GM15510 (cell line): ENCODE data around the gene DRD4.

Experiments
- POLR2A ChIP-seq: IDR thresholded peaks from 3 replicates; pipeline ENCODE4 v1.6.1; 2011; ENCODE audit warnings: borderline replicate concordance; ENCODE audit not compliant: insufficient read length; ENCODE audit errors: extremely low read depth

Gene DRD4

GRCh38 chr11:660681-661444 is 23.8 kb downstream of the DRD4 start:
- TF ChIP-seq POLR2A = no peak

GRCh38 chr11:662689-663274 is 25.7 kb downstream of the DRD4 start:
- TF ChIP-seq POLR2A = no peak

GRCh38 chr11:665062-665703 is 28.1 kb downstream of the DRD4 start:
- TF ChIP-seq POLR2A = no peak

- no peak for TF ChIP-seq POLR2A
Observed at GRCh38 chr11:665704-666281, 28.7 kb downstream of the DRD4 start.

- no peak for TF ChIP-seq POLR2A
Observed at GRCh38 chr11:673866-674265, 36.8 kb downstream of the DRD4 start.

GRCh38 chr11:674406-674805 is 37.3 kb downstream of the DRD4 start:
- TF ChIP-seq POLR2A = no peak

- no peak for TF ChIP-seq POLR2A
Observed at GRCh38 chr11:678297-678696, 41.2 kb downstream of the DRD4 start.

- no peak for TF ChIP-seq POLR2A
Observed at GRCh38 chr11:679271-680207, 42.5 kb downstream of the DRD4 start.

- TF ChIP-seq POLR2A = no peak
Observed at GRCh38 chr11:680476-680875, 43.4 kb downstream of the DRD4 start.

- TF ChIP-seq POLR2A = no peak
Observed at GRCh38 chr11:680970-681369, 43.9 kb downstream of the DRD4 start.

- no peak for TF ChIP-seq POLR2A
Observed at GRCh38 chr11:686451-687243, 49.6 kb downstream of the DRD4 start.

GRCh38 chr11:687751-688150 is 50.7 kb downstream of the DRD4 start:
- TF ChIP-seq POLR2A = no peak

GRCh38 chr11:688681-689080 is 51.6 kb downstream of the DRD4 start:
- no peak for TF ChIP-seq POLR2A

- TF ChIP-seq POLR2A = no peak
Observed at GRCh38 chr11:689625-690024, 52.6 kb downstream of the DRD4 start.
